Measurements from ENCODE around the gene DNAI7.
A peak's percentile ranks its signal among the peaks of the same experiment; 100 is the strongest.

The DNAI7 gene

GRCh38 chr12:25184132-25184531 lies 10.8 kb downstream of the DNAI7 start:
- no peak for DNase-seq (ENCODE audit: low read depth in 3 of 3)

GRCh38 chr12:25182765-25183164 lies 12.2 kb downstream of the DNAI7 start:
- no peak for DNase-seq (ENCODE audit: low read depth in 3 of 3)

GRCh38 chr12:25162866-25163265 lies 32.1 kb downstream of the DNAI7 start:
- DNase-seq (ENCODE audit: low read depth in 3 of 3), result no peak

- no peak for DNase-seq (ENCODE audit: low read depth in 3 of 3)
Measured at GRCh38 chr12:25156061-25156460, 38.9 kb downstream of the DNAI7 start.

GRCh38 chr12:25155022-25155576 lies 39.9 kb downstream of the DNAI7 start:
- DNase-seq (ENCODE audit: low read depth in 3 of 3), result no peak

GRCh38 chr12:25152055-25152454 lies 42.9 kb downstream of the DNAI7 start:
- no peak for DNase-seq (ENCODE audit: low read depth in 3 of 3)

- no peak for DNase-seq (ENCODE audit: low read depth in 3 of 3)
Measured at GRCh38 chr12:25151476-25151875, 43.5 kb downstream of the DNAI7 start.

GRCh38 chr12:25146686-25147085 lies 48.3 kb downstream of the DNAI7 start:
- DNase-seq (ENCODE audit: low read depth in 3 of 3), result no peak

GRCh38 chr12:25135531-25136154 lies 59.3 kb downstream of the DNAI7 start:
- DNase-seq (ENCODE audit: low read depth in 3 of 3), result peak in 1 of 3 donors; percentile 6

GRCh38 chr12:25131270-25131669 lies 63.7 kb downstream of the DNAI7 start:
- DNase-seq (ENCODE audit: low read depth in 3 of 3), result no peak

- no peak for DNase-seq (ENCODE audit: low read depth in 3 of 3)
Measured at GRCh38 chr12:25130741-25131188, 64.2 kb downstream of the DNAI7 start.

GRCh38 chr12:25126746-25127145 lies 68.2 kb downstream of the DNAI7 start:
- no peak for DNase-seq (ENCODE audit: low read depth in 3 of 3)

- DNase-seq (ENCODE audit: low read depth in 3 of 3), result no peak
Measured at GRCh38 chr12:25126101-25126500, 68.9 kb downstream of the DNAI7 start.

GRCh38 chr12:25124493-25124892 lies 70.5 kb downstream of the DNAI7 start:
- DNase-seq (ENCODE audit: low read depth in 3 of 3), result no peak

- no peak for DNase-seq (ENCODE audit: low read depth in 3 of 3)
Measured at GRCh38 chr12:25123126-25123525, 71.8 kb downstream of the DNAI7 start.

GRCh38 chr12:25121916-25122315 lies 73.0 kb downstream of the DNAI7 start:
- no peak for DNase-seq (ENCODE audit: low read depth in 3 of 3)

GRCh38 chr12:25121110-25121509 lies 73.8 kb downstream of the DNAI7 start:
- DNase-seq (ENCODE audit: low read depth in 3 of 3), result no peak

- no peak for DNase-seq (ENCODE audit: low read depth in 3 of 3)
Measured at GRCh38 chr12:25119020-25119419, 75.9 kb downstream of the DNAI7 start.

GRCh38 chr12:25115677-25116076 lies 79.3 kb downstream of the DNAI7 start:
- DNase-seq (ENCODE audit: low read depth in 3 of 3), result no peak

- DNase-seq (ENCODE audit: low read depth in 3 of 3), result no peak
Measured at GRCh38 chr12:25113651-25114050, 81.3 kb downstream of the DNAI7 start.

- no peak for DNase-seq (ENCODE audit: low read depth in 3 of 3)
Measured at GRCh38 chr12:25110260-25110659, 84.7 kb downstream of the DNAI7 start.

- DNase-seq (ENCODE audit: low read depth in 3 of 3), result no peak
Measured at GRCh38 chr12:25107920-25108319, 87.0 kb downstream of the DNAI7 start.

- no peak for DNase-seq (ENCODE audit: low read depth in 3 of 3)
Measured at GRCh38 chr12:25106818-25107217, 88.1 kb downstream of the DNAI7 start.

- DNase-seq (ENCODE audit: low read depth in 3 of 3), result no peak
Measured at GRCh38 chr12:25102402-25102801, 92.6 kb downstream of the DNAI7 start.

Data from stimulated activated CD4-positive, alpha-beta T cell treated with anti-CD3 and anti-CD28 coated beads, TNF-alpha, amount 100 ng/mL, for 48 hours (primary cell).